Psoas muscle (tissue), 8 donors: ENCODE measurements around the gene SRP72. TPM values are rescaled to one million over a fixed set of nuclear protein-coding genes. Genes with fewer than 3 reads are reported as not detected.
"Not testable (repeated sequence)": the region's sequence is repeated elsewhere in the genome, so short reads cannot be mapped to it uniquely, and the experiment has no call there.

Experiments
- ATAC-seq, 4 donors: fragments of 200-7000 bp; cut with Tn5 transposase; one replicate each; pipeline ENCODE4 v1.9.1; 2020; ENCODE audit warnings: moderate library complexity in 3 of 4, mild to moderate bottlenecking in 2 of 4
- DNase-seq, 2 donors: peaks; one replicate each; pipeline ENCODE4 v3.0.0-alpha.2; 2020
- H3K27ac ChIP-seq: fragments of 200-600 bp; one replicate; pipeline ENCODE4 v1.8.0; 2022
- H3K27me3 ChIP-seq, 3 donors: fragments of 200-600 bp in 1 of 3; one replicate each; pipeline versions ENCODE4 v1.6.1 to v1.8.0; 2013 to 2022; ENCODE audit warnings: low read length in 2 of 3, mild to moderate bottlenecking in 2 of 3, moderate library complexity in 1 of 3; ENCODE audit not compliant: insufficient read depth in 3 of 3
- H3K36me3 ChIP-seq, 2 donors: fragments of 200-600 bp in 1 of 2; one replicate each; pipeline versions ENCODE4 v1.6.1 to v1.8.0; 2013 to 2022; ENCODE audit warnings: low read depth in 1 of 2, mild to moderate bottlenecking in 1 of 2, moderate library complexity in 1 of 2; ENCODE audit not compliant: insufficient read depth in 1 of 2
- H3K4me1 ChIP-seq: fragments of 200-600 bp; one replicate; pipeline ENCODE4 v1.8.0; 2022
- H3K4me3 ChIP-seq: fragments of 200-600 bp; one replicate; pipeline ENCODE4 v1.8.0; 2022; ENCODE audit warnings: mild to moderate bottlenecking
- H3K9me3 ChIP-seq: fragments of 200-600 bp; one replicate; pipeline ENCODE4 v1.8.0; 2022
- WGBS, 3 donors: extraction: QIAGEN DNeasy Blood & Tissue Kit; methylation state at CpG; one replicate each; pipeline versions ENCODE4 v1.1.6 to v1.1.7; 2013; 5-methylcytosine and 5-hydroxymethylcytosine counted together
- intact Hi-C, 2 donors: fragments of 100-400 bp; cut with DNase I; formaldehyde crosslinking; loops; one replicate each; pipeline versions ENCODE4 v1.11.0 to v1.14.2; 2022
- polyA plus RNA-seq, 3 donors: library from polyadenylated mRNA; stranded (reverse); fragments of 200-250 nt; gene quantifications; one replicate each; pipeline ENCODE4 v1.2.3, GENCODE V29; 2013
- total RNA-seq, 4 donors: library from RNA; stranded (reverse); fragmentation: NEBNext Ultra II Directional in 2 of 4; extraction: Animal tissue kit (Norgen Biotek cat#: 25700) in 2 of 4; gene quantifications; one replicate each; pipeline versions ENCODE4 v1.2.1 to v1.2.4, GENCODE V29; 2021 to 2023
- TF ChIP-seq, protein P1 (sequence below): fragments of 200-600 bp; IDR thresholded peaks from one replicate; pipeline ENCODE4 v1.8.0; 2022; ENCODE audit warnings: antibody characterized with exemption
- donor health status: healthy with polysubstance abuse.
- donor health status: DM: no; HTN: no; CAD: no; lungs with moderate emphysema.
- donor health status: Bipolar disorder and iron deficiency.
- donor health status: healthy.
- donor health status: DM: yes; HTN: yes; CAD: no.
- donor health status: DM: no; HTN: no; CAD: no.
- donor health status: DM: no; HTN: no; CAD: no.
- donor health status: DM: yes; HTN: yes; CAD: no.

The SRP72 gene
- total and polyA plus RNA-seq, 7 donors: 32.7 to 68.0 (median 47.2) TPM

DNA sequence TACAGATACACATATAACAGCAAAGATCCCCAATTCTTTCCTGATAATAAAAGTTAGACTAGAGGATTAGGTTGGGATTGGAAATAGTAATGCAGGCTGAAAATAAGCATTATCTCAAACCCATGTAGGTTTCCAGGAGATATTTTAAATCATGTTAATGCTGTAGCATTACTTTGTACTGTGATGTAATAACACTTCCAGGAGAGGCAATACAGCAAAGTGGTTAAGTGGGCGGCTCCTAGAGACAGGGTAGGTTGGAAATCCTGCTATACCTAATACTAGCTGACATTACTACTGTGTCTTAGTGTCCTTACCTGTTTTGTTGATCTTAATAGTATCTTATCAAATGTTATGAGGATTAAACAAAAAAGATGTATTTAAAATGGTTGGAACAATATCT, 21.7 kb upstream of the SRP72 start:
- Histone ChIP-seq H3K4me1 (no peaks in the 10 kb centered on the region), H3K27ac (no peak overlapping the region), H3K36me3 (peaks cover 3 to 77% of the 10 kb centered on the region in 2 donors), H3K27me3 (no peaks in the 10 kb centered on the region), H3K4me3 (no peak overlapping the region), H3K9me3 (no peaks in the 10 kb centered on the region)
- intact Hi-C loops: no loop called here
- no peak for ATAC-seq
- TF ChIP-seq, protein P1, sequence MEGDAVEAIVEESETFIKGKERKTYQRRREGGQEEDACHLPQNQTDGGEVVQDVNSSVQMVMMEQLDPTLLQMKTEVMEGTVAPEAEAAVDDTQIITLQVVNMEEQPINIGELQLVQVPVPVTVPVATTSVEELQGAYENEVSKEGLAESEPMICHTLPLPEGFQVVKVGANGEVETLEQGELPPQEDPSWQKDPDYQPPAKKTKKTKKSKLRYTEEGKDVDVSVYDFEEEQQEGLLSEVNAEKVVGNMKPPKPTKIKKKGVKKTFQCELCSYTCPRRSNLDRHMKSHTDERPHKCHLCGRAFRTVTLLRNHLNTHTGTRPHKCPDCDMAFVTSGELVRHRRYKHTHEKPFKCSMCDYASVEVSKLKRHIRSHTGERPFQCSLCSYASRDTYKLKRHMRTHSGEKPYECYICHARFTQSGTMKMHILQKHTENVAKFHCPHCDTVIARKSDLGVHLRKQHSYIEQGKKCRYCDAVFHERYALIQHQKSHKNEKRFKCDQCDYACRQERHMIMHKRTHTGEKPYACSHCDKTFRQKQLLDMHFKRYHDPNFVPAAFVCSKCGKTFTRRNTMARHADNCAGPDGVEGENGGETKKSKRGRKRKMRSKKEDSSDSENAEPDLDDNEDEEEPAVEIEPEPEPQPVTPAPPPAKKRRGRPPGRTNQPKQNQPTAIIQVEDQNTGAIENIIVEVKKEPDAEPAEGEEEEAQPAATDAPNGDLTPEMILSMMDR: no peak
- no peak for DNase-seq
- WGBS, 3 donors: 98 to 100% (median 100%) methylated on average over 1 of the region's 1 CpG

DNA sequence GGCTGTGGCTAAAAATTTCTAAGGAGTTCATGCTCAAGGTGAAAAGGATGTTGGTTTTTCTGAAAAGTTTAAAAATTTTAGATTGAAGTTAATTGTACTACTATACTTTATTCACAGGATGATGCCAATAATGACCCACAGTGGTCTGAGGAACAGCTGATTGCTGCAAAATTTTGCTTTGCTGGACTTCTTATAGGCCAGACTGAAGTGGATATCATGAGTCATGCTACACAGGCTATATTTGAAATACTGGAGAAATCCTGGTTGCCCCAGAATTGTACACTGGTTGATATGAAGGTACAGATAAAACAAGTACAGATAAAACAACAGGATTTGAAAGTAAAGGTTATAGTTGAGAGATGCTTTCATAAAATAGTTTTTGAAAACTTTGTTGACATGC, 19.1 kb upstream of the SRP72 start:
- no peaks in the 10 kb centered on the region for H3K9me3 ChIP-seq
- H3K27me3 ChIP-seq: no peaks in the 10 kb centered on the region
- H3K4me1 ChIP-seq: no peaks in the 10 kb centered on the region
- H3K27ac ChIP-seq: no peak overlapping the region
- no peak for ATAC-seq
- TF ChIP-seq, protein P1: no peak
- intact Hi-C loops: no loop called here
- peaks cover 2 to 81% of the 10 kb centered on the region in 2 donors for H3K36me3 ChIP-seq
- DNase-seq: no peak
- no peak overlapping the region for H3K4me3 ChIP-seq

DNA sequence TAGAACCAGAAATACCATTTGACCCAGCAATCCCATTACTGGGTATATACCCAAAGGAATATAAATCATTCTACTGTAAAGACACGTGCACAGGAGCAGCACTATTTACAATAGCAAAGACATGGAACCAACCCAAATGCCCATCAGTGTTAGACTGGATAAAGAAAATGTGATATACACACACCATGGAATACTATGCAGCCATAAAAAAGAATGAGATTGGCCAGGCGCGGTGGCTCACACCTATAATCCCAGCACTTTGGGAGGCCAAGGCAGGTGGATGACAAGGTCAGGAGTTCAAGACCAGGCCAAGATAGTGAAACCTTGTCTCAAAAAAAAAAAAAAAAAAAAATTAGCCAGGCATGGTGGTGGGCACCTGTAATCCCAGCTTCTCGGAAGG, 17.9 kb upstream of the SRP72 start:
- DNase-seq, intact Hi-C loops, H3K27me3 ChIP-seq, H3K9me3 ChIP-seq, ATAC-seq, H3K4me1 ChIP-seq, H3K4me3 ChIP-seq, H3K27ac ChIP-seq: not testable (repeated sequence)
- peaks cover 2 to 83% of the 10 kb centered on the region in 2 donors for H3K36me3 ChIP-seq
- WGBS, 3 donors: 96 to 98% (median 97%) methylated on average over 4 of the region's 4 CpGs

GRCh38 chr4:56450342-56450741, 17.1 kb upstream of the SRP72 start:
- Histone ChIP-seq H3K36me3 (peaks cover 2 to 91% of the 10 kb centered on the region in 2 donors), H3K27me3 (no peaks in the 10 kb centered on the region), H3K4me3 (no peak overlapping the region), H3K27ac (no peak overlapping the region), H3K4me1 (no peaks in the 10 kb centered on the region), H3K9me3 (no peaks in the 10 kb centered on the region)
- 99 to 100% (median 100%) methylated on average over 1 of the region's 1 CpG for WGBS, 3 donors
- intact Hi-C loops: no loop called here
- TF ChIP-seq, protein P1: no peak
- no peak for ATAC-seq
- no peak for DNase-seq

DNA sequence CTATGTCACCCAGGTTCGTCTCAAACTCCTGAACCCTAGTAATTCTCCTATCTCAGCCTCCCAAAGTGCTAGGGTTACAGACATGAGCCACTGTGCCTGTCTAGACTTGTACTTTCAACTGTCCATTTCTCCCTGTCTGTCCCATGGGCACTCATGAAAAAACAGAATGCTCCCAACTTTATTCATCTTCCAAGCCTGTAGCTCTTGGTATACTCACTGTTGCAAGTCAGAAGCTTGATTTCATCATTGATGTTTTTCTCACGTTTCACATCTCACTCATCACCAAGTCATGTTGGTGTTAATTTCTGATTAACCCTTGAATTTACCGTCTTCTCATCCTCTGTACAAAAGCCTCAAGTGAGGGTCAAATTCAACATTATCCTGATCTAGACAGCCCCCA, 7.3 kb upstream of the SRP72 start:
- H3K27me3 ChIP-seq: no peaks in the 10 kb centered on the region
- intact Hi-C loops: no loop called here
- no peak overlapping the region for H3K4me3 ChIP-seq
- TF ChIP-seq, protein P1: no peak
- DNase-seq (no peak), ATAC-seq (no peak)
- H3K27ac ChIP-seq: no peak overlapping the region
- WGBS, 3 donors: 70 to 82% (median 75%) methylated on average over 3 of the region's 3 CpGs
- no peaks in the 10 kb centered on the region for H3K9me3 ChIP-seq
- H3K4me1 ChIP-seq: peaks cover 11% of the 10 kb centered on the region
- H3K36me3 ChIP-seq: peaks cover 0 to 91% of the 10 kb centered on the region in 2 donors
